HG03135 (cell line): ENCODE data around the gene ROCK2.

Source experiments
- ATAC-seq: cut with Tn5 transposase; IDR thresholded peaks from one replicate; pipeline ENCODE4 v1.9.1; 2021; ENCODE audit warnings: mild to moderate bottlenecking, moderate library complexity; ENCODE audit not compliant: unreplicated experiment

ROCK2 gene

GRCh38 chr2:11312770-11313471 is 31.5 kb downstream of the ROCK2 start:
- ATAC-seq: no peak

- ATAC-seq: no peak
Observed at GRCh38 chr2:11311543-11311942, 32.9 kb downstream of the ROCK2 start.

GRCh38 chr2:11310212-11310611 is 34.2 kb downstream of the ROCK2 start:
- ATAC-seq: no peak

- no peak for ATAC-seq
Observed at GRCh38 chr2:11309706-11310105, 34.7 kb downstream of the ROCK2 start.

GRCh38 chr2:11307764-11308415 is 36.5 kb downstream of the ROCK2 start:
- no peak for ATAC-seq

- ATAC-seq: no peak
Observed at GRCh38 chr2:11305958-11306357, 38.5 kb downstream of the ROCK2 start.

GRCh38 chr2:11305338-11305737 is 39.1 kb downstream of the ROCK2 start:
- ATAC-seq: no peak

GRCh38 chr2:11304476-11304875 is 40.0 kb downstream of the ROCK2 start:
- no peak for ATAC-seq

GRCh38 chr2:11303290-11304013 is 41.0 kb downstream of the ROCK2 start:
- ATAC-seq: no peak

GRCh38 chr2:11299439-11299838 is 45.0 kb downstream of the ROCK2 start:
- no peak for ATAC-seq

GRCh38 chr2:11298592-11298991 is 45.8 kb downstream of the ROCK2 start:
- no peak for ATAC-seq

- ATAC-seq: no peak
Observed at GRCh38 chr2:11296401-11296800, 48.0 kb downstream of the ROCK2 start.

GRCh38 chr2:11292464-11293255 is 51.8 kb downstream of the ROCK2 start:
- no peak for ATAC-seq

GRCh38 chr2:11290713-11291112 is 53.7 kb downstream of the ROCK2 start:
- ATAC-seq: no peak

GRCh38 chr2:11290211-11290610 is 54.2 kb downstream of the ROCK2 start:
- ATAC-seq: no peak

- no peak for ATAC-seq
Observed at GRCh38 chr2:11288431-11288830, 56.0 kb downstream of the ROCK2 start.

GRCh38 chr2:11286749-11287148 is 57.7 kb downstream of the ROCK2 start:
- no peak for ATAC-seq

- no peak for ATAC-seq
Observed at GRCh38 chr2:11286323-11286722, 58.1 kb downstream of the ROCK2 start.

- no peak for ATAC-seq
Observed at GRCh38 chr2:11285499-11285898, 58.9 kb downstream of the ROCK2 start.

- no peak for ATAC-seq
Observed at GRCh38 chr2:11281186-11281585, 63.2 kb downstream of the ROCK2 start.

- no peak for ATAC-seq
Observed at GRCh38 chr2:11280713-11281112, 63.7 kb downstream of the ROCK2 start.
